NOMO-1 treated with DMSO at 0.1 percent for 48 hours (cell line): ENCODE data around the gene RASSF5.
"Not testable (repeated sequence)": the region's sequence is repeated elsewhere in the genome, so short reads cannot be mapped to it uniquely, and the experiment has no call there.

Experiments
- DNase-seq: peaks from one replicate; lab custom pipeline; 2025; ENCODE audit not compliant: unreplicated experiment; lab: John Stamatoyannopoulos, UW

The RASSF5 gene

DNA sequence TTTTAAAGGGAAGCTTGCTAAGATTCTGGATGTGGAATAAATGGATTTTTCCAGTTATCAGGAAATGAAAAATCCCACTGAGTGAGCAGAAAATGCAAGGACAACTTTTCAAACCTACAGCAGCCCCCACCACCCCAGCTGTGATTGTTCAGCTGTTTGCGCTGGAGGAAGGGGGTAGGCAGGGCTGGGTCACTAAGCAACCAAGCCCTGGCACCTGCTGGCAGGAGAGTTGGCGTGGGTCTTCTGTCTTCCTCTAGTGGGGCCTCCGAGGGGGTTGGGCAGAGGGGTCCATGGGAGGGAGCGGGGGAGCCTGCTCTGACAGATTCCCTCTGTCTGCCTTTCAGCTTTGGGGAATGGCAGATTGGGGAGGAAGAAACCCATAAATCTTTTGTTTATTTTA lies 59.7 kb downstream of the RASSF5 start:
- DNase-seq: no peak

GRCh38 chr1:206568256-206568655 lies 60.9 kb downstream of the RASSF5 start:
- no peak for DNase-seq

DNA sequence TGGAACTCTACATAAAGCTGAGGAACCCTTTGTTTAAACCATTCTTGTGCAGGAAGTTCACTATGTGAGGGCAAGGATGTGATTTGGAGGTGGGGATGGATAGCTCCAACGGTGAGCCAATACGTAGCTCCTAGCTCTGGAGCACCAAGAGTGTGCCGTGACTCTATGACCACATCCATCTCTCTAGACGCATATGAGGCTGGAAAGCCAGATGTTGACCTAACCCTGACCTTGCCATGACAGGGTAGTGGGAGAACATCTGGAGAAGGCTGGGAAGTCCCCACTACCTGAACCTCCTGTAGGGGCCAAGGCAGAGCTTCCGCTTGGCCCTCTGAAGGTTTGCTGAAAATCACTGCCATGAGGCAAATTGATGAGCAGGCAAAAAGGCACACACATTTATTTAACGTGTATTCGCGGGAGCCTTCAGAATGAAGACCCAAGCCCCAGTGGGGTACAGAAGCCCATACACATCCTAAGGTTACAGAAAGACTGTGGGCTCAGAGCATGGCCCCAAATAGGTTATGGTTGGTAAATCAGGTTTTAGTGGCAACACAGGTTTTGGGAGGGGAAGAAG lies 61.5 kb downstream of the RASSF5 start:
- no peak for DNase-seq

GRCh38 chr1:206569556-206569955 lies 62.2 kb downstream of the RASSF5 start:
- no peak for DNase-seq

DNA sequence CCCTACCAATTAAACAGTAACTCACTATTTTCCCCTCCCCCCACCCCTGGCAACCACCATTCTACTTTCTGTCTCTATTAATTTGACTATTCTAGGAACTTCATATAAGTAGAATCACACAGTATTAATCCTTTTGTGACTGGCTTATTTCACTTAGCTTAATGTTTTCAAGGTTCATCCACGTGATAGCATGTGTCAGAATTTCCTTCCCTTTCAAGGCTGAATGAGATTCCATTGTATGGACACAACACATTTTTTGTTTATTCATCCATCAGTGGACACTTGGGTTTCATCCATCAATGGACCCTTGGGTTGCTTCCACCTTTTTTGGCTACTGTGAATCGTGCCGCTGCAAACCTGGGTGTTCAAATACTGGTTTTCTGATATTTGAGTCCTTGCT lies 63.2 kb downstream of the RASSF5 start:
- no peak for DNase-seq

GRCh38 chr1:206572835-206573234 lies 65.5 kb downstream of the RASSF5 start:
- DNase-seq: no peak

GRCh38 chr1:206573319-206573718 lies 66.0 kb downstream of the RASSF5 start:
- DNase-seq: peak; percentile 36

DNA sequence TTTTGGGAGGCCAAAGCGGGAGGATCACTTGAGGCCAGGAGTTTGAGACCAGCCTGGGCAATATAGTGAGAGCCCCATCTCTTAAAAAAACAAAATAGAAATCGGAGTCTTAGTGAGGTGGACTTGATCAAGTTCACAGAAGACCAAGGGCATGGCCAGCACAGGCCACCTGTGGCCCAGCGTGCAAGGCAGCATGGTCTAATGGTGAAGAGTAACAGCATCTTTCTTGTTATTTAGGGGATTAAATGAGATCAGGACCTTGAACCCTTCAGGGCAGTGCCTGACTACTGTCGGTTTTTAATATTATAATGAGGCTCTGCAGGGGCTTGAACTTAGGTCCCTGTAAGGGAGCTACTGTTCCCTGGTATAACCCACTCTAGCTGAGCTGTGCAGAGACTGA lies 66.4 kb downstream of the RASSF5 start:
- no peak for DNase-seq

DNA sequence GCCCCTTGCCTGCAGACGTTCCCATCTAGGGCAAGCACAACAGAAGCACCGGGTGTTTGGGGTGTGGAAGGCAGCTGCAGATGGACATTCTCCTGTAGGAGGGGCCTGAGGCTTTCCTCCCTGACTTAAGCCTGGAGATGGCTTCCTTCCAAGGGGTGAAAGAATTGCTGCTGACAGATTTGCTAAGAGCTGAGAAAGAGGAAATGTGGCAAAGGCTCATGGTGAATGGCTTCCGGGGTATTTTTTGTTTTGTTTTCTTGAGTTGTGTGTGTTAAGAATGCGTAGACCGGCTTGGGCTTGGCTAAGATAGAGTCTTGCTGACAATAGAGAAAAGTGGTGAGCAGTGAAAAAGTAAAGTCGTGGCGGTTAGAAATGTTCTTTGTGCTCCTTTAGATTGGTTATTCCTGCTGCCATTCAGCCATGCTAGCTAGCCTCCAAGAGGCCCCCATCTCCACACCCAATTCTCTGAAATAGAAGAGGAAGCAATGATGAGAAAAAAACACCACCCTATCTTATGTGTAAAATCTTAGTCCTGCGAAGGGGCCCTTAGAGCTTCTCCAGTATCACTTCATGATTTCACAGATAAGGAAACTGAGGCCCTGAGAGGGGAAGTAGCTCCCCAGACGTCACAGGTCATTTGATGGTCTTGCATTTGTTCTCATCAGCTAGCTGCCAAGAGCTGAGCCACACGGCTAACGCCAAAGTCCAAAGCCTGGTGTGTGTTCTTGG lies 68.0 kb downstream of the RASSF5 start:
- peak; percentile 94 for DNase-seq

DNA sequence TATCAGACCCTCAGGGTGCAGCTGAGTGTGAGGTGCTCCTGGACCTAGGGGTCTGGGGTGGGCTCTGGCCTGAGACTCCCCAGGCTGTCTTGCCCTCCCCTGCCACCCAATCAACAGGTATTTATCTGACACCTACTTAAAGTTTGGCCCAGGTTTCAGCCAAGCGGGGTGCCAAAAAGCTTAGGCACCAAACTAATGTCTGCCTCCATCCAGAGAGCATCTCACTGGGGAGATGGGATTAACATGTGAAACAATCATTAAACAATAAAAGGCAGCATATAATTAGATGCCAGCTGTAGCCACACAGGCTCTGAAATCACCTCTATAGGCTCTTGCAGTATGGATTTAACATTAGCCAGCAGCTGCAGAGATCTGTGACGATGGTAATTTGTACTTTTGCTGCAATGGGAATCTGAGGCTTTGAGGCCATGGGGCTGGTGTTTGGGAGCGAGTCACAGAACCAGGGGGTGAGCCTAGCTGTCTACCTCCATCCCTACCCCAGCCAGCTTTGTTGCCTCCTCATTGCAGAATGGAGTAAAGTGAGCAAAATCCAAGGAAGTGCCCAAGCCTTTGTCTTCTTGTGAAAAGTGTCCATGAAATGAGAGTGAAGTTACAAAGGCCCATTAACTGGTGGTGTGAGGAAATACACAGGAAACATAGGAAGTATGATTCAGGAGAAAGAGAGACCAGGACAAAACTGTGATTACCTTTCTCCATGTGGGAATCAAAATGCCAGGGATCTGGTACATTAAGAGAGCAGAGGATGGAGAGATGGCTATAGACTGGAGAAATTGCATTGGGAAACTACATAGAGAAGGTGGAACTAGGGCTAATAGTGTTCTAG lies 68.8 kb downstream of the RASSF5 start:
- DNase-seq: no peak

GRCh38 chr1:206577626-206578025 lies 70.3 kb downstream of the RASSF5 start:
- no peak for DNase-seq

DNA sequence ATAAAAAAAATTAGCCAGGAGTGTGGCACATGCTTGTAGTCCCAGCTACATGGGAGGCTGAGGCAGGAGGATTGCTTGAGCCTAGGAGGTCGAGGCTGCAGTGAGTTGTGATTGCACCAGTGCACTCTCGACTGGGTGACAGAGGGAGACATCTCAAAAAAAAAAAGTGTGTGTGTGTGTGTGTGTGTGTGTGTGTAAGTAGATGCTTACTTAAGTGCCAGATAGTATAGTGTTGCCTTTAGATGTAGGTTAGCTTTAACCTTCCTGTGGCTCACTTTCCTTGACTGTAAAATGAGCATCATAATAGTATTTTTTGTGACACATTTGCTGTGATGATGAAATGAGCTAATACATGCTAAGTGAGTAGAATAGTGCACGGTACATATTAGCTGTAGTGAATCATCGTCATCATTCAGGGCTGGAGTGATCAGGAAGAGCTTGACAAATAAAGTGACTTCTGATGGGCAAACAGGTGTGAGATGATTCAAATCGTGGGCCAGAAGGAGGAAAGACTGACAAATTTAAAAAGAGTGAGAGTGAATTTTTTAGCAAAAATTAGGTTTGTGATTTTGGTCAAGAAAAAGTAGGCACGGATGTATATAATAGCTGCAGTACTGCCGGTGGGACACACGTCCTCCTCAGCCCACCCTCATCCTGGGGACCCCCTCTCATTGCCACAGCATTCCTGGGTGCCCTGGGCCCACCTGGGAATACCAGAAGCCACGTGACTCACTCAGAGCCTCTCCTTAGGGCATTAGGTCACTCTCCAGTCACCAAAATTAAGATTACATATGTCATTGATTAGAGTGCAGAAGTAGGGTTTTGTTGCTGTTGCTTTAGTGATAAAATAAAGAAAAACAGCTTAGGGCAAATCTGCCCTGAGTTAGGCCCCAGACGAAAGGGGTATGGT lies 71.0 kb downstream of the RASSF5 start:
- DNase-seq: no peak

GRCh38 chr1:206578978-206579374 lies 71.6 kb downstream of the RASSF5 start:
- DNase-seq: no peak

DNA sequence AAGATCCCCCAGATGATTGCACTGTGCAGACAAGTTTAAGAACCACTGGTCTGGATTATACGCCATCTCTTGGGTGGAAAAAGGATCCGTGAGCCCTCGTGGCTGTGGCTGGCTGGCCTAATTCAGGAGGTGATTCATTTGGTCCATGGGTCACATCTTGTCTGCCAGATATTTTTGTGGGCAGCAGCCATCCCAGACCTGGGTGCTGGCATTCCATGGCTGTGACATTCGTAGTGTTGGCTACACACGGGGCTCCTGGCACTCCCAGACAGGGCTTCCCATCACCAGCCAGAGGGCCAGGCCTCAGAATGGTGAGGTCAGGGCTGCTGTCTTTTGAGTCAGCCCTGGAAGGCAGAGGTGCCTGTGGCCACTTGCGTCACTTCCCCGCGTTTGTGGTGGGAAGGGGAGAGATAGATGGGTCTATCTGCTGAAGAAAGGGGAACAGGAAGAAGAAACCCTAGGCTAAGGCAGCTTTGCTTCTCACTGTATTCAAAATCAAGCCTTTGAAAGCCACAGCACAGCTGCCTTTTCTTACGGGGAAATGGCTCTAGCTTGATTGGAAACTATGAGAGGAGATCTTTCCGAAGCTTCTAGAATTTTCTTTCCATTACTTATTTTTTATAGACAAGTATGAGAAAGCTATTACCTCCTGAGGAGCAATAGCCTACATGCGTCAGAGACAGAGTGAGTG lies 72.6 kb downstream of the RASSF5 start:
- peak; percentile 98 for DNase-seq

DNA sequence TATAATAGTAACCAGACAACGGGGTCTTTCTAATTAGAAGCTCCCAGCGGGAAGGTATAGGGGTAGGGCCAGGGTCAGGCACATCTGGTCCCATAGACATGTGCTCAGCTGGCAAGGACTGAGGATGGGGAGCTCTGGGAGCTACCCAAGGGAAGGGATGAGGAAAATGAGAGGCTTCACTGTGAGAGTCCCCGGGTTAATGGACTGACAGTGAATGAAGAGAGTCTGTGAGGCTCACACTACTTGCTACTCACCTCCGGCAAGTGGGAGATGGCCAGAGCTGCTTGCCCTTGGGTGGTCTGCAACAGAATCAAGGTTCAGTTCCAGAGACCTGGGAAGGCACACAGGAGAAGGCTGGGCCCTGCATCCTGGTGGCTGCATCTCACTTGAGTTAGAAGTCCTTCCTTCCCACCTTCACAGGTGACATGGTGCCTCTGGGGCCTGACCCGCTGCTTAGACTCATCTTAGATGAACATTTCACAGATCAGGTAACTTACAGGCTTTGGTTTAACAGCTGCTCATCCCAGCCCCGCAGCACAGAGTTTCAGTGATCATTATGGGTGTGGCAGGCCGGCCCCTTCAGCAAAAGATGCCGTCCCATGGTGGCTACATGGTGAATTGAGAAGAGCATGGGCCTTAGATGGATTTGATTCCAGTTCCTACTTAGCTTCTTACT lies 73.2 kb downstream of the RASSF5 start:
- no peak for DNase-seq

- DNase-seq: not testable (repeated sequence)
Observed at GRCh38 chr1:206581114-206581497, 73.8 kb downstream of the RASSF5 start.

DNA sequence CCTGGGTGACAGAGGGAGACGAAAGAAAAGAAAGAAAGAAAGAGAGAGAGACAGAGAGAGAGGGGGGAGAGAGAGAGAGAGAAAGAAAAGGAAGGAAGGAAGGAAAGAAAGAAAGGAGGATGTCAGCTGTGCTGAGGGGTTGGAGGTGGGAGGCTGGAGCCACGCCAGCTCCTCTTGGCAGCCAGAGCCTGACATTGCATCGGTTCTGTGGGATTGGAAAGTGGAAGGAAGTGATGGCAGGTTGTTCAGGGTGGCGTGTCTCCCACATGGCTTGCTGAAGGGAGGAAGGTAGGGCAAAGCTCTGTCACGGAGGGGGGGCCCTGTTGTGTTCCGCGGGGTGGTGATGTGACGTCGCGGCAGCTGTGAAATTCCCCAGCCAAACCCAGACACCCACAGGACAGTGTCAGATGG lies 74.2 kb downstream of the RASSF5 start:
- no peak for DNase-seq

GRCh38 chr1:206582537-206582936 lies 75.2 kb downstream of the RASSF5 start:
- DNase-seq: no peak

DNA sequence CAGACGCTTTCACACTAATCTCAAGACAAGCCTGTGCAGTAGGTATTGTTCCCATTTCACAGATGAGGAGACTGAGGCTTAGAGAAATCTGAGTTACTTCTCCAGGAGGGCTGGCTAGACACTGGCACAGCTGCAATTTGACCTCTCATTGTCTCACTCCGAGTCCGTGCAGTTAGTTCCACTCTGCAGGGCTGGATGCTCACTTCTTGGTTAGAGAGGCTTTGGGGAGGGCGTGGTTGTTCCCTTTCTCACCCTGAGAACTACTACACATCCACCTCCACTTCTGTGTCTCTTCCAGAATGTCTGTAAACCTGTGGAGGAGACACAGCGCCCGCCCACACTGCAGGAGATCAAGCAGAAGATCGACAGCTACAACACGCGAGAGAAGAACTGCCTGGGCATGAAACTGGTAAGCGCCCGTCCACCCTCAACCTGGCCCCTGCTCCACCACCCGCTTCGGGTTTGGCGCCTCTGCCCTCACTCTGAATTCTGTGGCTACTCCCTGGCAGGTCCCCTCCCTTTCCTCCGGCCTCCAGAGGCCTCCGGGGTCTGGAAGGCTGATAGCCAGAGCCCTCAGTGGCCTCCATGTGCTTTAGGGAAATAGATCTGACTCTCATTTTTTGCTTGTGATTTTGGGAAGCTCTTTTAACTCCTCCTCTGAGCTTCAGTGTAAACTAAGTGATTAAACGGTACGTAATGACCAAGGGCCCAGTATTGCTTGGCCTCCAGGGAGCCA lies 75.8 kb downstream of the RASSF5 start:
- no peak for DNase-seq
